WTC11 (cell line): ENCODE data around the gene CISD3. TPM values are rescaled to one million over a fixed set of nuclear protein-coding genes. Genes with fewer than 3 reads are reported as not detected.

ENCODE experiments used
- ATAC-seq: fragments of 200-7000 bp; cut with Tn5 transposase; 2 replicates; pipeline ENCODE4 v1.10.0; 2021; ENCODE audit warnings: mild to moderate bottlenecking, moderate library complexity
- CTCF ChIA-PET: fragments of 300-600 bp; sonication (Branson Sonifier 250); formaldehyde crosslinking; loops from one replicate; lab custom pipeline; 2021; ENCODE audit warnings: antibody characterized with exemption; lab: Charles Lee
- POLR2A ChIA-PET: fragments of 350-600 bp; sonication (Branson Sonifier 250); formaldehyde crosslinking; loops from one replicate; lab custom pipeline; 2021; ENCODE audit warnings: antibody characterized with exemption; lab: Charles Lee
- DNase-seq: peaks from one replicate; pipeline ENCODE4 v3.0.0; 2021; ENCODE audit warnings: low spot score
- H3K27ac Mint-ChIP-seq: 2 replicates; pipeline ENCODE4 v1.8.0; 2021; ENCODE audit warnings: mixed read lengths
- H3K27me3 Mint-ChIP-seq: 2 replicates; pipeline ENCODE4 v1.8.0; 2021; ENCODE audit warnings: low read depth, mild to moderate bottlenecking, moderate library complexity, mixed read lengths
- H3K36me3 Mint-ChIP-seq: 2 replicates; pipeline ENCODE4 v1.8.0; 2021; ENCODE audit warnings: mixed read lengths
- H3K4me1 Mint-ChIP-seq: 2 replicates; pipeline ENCODE4 v1.8.0; 2022; ENCODE audit warnings: mixed read lengths
- H3K4me3 Mint-ChIP-seq: 2 replicates; pipeline ENCODE4 v1.8.0; 2021; ENCODE audit warnings: mild to moderate bottlenecking, moderate library complexity, mixed read lengths
- H3K9me3 Mint-ChIP-seq: 2 replicates; pipeline ENCODE4 v1.8.0; 2021; ENCODE audit warnings: mixed read lengths
- CBFB ChIP-seq: sonication (generic); formaldehyde crosslinking; IDR thresholded peaks from 2 replicates; pipeline ENCODE4 v1.8.1; 2022; ENCODE audit warnings: mild to moderate bottlenecking, low read depth, missing genetic modification reagents
- HMGA2 ChIP-seq: fragments of 250-450 bp; sonication (Bioruptor Pico); IDR thresholded peaks from 2 replicates; pipeline ENCODE4 v1.4.0; 2021; ENCODE audit warnings: mild to moderate bottlenecking, moderate library complexity
- IRF1 ChIP-seq: sonication (generic); formaldehyde crosslinking; IDR thresholded peaks from 2 replicates; pipeline ENCODE4 v1.8.0; 2023; ENCODE audit warnings: missing genetic modification reagents
- IRF2 ChIP-seq: sonication (generic); formaldehyde crosslinking; IDR thresholded peaks from 2 replicates; pipeline ENCODE4 v1.8.0; 2022; ENCODE audit warnings: low read depth, missing genetic modification reagents, borderline replicate concordance
- JUN ChIP-seq: sonication (generic); formaldehyde crosslinking; IDR thresholded peaks from 2 replicates; pipeline ENCODE4 v1.8.0; 2023; ENCODE audit warnings: mild to moderate bottlenecking, missing genetic modification reagents
- KAT7 ChIP-seq: sonication (generic); formaldehyde crosslinking; IDR thresholded peaks from 2 replicates; pipeline ENCODE4 v1.8.1; 2023; ENCODE audit warnings: missing genetic modification reagents, mild to moderate bottlenecking, borderline replicate concordance
- NFYB ChIP-seq: sonication (generic); formaldehyde crosslinking; conservative IDR thresholded peaks from 2 replicates; pipeline ENCODE4 v1.8.0; 2022; ENCODE audit warnings: low read depth, missing genetic modification reagents
- SMAD3 ChIP-seq: sonication (generic); formaldehyde crosslinking; IDR thresholded peaks from 2 replicates; pipeline ENCODE4 v1.8.0; 2022; ENCODE audit warnings: missing genetic modification reagents, mild to moderate bottlenecking, borderline replicate concordance
- TCF7 ChIP-seq: sonication (generic); formaldehyde crosslinking; IDR thresholded peaks from 2 replicates; pipeline ENCODE4 v1.8.0; 2022; ENCODE audit warnings: mild to moderate bottlenecking, low read depth, missing genetic modification reagents, moderate library complexity
- TP53 ChIP-seq: sonication (generic); formaldehyde crosslinking; IDR thresholded peaks from 2 replicates; pipeline ENCODE4 v1.8.1; 2023; ENCODE audit warnings: mild to moderate bottlenecking, missing genetic modification reagents
- USF1 ChIP-seq: sonication (generic); formaldehyde crosslinking; IDR thresholded peaks from 2 replicates; pipeline ENCODE4 v1.8.0; 2022; ENCODE audit warnings: mild to moderate bottlenecking, missing genetic modification reagents
- ZBTB21 ChIP-seq: sonication (generic); formaldehyde crosslinking; IDR thresholded peaks from 2 replicates; pipeline ENCODE4 v1.8.1; 2023; ENCODE audit warnings: mild to moderate bottlenecking, missing genetic modification reagents, borderline replicate concordance
- ZNF423 ChIP-seq: fragments of 250-450 bp; sonication (Bioruptor Pico); IDR thresholded peaks from 2 replicates; pipeline ENCODE4 v2.1.2; 2022; ENCODE audit warnings: mild to moderate bottlenecking, moderate library complexity
- total RNA-seq: library from RNA; stranded (reverse); gene quantifications from 3 replicates; pipeline ENCODE4 v1.2.3, GENCODE V29; 2021
- TF ChIP-seq, protein P1 (sequence below): sonication (generic); formaldehyde crosslinking; IDR thresholded peaks from 2 replicates; pipeline ENCODE4 v1.8.0; 2023; ENCODE audit warnings: missing genetic modification reagents, mild to moderate bottlenecking, borderline replicate concordance
- TF ChIP-seq, protein P2 (sequence below): sonication (generic); formaldehyde crosslinking; IDR thresholded peaks from 2 replicates; pipeline ENCODE4 v1.8.1; 2022; ENCODE audit warnings: mild to moderate bottlenecking, missing genetic modification reagents, moderate library complexity, borderline replicate concordance
- TF ChIP-seq, protein P3 (sequence below): sonication (generic); formaldehyde crosslinking; conservative IDR thresholded peaks from 2 replicates; pipeline ENCODE4 v1.8.1; 2022; ENCODE audit warnings: mild to moderate bottlenecking, missing genetic modification reagents

The CISD3 gene
- total RNA-seq, 1 experiment from 2014 or later, result 12.1 TPM

DNA sequence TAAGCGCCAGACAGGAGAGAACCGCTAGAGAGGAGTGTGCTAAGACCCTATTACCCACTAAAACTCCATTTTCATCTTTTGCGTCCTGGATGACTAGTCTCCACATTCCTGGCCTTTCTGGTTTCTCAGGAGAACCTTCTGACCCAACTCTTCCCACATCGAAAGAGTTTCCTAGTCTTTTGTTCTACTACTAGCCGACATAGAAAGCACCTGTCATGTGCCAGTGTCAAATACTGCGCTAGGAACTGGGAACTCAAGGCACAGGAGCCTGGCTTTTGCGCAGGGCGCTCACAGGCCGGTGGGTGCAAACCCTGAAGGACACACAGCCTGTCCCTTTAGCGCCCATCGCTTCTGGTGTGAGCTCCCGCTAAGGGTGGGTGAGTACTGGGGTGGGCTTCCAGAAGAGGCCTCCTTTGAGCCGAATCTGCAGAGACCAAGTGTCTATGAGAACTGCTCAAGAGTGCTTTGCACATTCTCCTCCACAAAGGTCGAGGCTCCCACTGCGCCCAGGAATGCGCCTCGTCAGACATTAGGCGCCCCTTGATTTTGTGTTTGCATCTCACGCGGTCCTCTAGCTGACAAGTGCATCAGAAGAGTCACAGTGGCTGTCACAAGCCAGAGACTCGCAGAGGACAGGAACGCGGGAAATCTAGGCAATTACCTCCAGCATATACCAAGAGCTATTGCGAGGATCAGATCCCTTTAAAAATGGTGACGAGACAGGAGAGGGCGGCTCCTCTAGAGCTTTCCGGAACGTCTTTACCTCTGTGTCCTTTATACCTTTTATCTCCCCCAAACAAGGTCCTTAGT lies 20.4 kb downstream of the CISD3 start (continued):
- TF ChIP-seq, protein P1, sequence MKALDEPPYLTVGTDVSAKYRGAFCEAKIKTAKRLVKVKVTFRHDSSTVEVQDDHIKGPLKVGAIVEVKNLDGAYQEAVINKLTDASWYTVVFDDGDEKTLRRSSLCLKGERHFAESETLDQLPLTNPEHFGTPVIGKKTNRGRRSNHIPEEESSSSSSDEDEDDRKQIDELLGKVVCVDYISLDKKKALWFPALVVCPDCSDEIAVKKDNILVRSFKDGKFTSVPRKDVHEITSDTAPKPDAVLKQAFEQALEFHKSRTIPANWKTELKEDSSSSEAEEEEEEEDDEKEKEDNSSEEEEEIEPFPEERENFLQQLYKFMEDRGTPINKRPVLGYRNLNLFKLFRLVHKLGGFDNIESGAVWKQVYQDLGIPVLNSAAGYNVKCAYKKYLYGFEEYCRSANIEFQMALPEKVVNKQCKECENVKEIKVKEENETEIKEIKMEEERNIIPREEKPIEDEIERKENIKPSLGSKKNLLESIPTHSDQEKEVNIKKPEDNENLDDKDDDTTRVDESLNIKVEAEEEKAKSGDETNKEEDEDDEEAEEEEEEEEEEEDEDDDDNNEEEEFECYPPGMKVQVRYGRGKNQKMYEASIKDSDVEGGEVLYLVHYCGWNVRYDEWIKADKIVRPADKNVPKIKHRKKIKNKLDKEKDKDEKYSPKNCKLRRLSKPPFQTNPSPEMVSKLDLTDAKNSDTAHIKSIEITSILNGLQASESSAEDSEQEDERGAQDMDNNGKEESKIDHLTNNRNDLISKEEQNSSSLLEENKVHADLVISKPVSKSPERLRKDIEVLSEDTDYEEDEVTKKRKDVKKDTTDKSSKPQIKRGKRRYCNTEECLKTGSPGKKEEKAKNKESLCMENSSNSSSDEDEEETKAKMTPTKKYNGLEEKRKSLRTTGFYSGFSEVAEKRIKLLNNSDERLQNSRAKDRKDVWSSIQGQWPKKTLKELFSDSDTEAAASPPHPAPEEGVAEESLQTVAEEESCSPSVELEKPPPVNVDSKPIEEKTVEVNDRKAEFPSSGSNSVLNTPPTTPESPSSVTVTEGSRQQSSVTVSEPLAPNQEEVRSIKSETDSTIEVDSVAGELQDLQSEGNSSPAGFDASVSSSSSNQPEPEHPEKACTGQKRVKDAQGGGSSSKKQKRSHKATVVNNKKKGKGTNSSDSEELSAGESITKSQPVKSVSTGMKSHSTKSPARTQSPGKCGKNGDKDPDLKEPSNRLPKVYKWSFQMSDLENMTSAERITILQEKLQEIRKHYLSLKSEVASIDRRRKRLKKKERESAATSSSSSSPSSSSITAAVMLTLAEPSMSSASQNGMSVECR (CRISPR knock-in tag), result no peak
- no peak for TF ChIP-seq KAT7 (CRISPR knock-in tag)
- TF ChIP-seq, protein P2, sequence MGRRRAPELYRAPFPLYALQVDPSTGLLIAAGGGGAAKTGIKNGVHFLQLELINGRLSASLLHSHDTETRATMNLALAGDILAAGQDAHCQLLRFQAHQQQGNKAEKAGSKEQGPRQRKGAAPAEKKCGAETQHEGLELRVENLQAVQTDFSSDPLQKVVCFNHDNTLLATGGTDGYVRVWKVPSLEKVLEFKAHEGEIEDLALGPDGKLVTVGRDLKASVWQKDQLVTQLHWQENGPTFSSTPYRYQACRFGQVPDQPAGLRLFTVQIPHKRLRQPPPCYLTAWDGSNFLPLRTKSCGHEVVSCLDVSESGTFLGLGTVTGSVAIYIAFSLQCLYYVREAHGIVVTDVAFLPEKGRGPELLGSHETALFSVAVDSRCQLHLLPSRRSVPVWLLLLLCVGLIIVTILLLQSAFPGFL (CRISPR knock-in tag), result no peak
- no peak for TF ChIP-seq IRF1 (CRISPR knock-in tag)
- TF ChIP-seq, all 79 proteins: peak for 0

DNA sequence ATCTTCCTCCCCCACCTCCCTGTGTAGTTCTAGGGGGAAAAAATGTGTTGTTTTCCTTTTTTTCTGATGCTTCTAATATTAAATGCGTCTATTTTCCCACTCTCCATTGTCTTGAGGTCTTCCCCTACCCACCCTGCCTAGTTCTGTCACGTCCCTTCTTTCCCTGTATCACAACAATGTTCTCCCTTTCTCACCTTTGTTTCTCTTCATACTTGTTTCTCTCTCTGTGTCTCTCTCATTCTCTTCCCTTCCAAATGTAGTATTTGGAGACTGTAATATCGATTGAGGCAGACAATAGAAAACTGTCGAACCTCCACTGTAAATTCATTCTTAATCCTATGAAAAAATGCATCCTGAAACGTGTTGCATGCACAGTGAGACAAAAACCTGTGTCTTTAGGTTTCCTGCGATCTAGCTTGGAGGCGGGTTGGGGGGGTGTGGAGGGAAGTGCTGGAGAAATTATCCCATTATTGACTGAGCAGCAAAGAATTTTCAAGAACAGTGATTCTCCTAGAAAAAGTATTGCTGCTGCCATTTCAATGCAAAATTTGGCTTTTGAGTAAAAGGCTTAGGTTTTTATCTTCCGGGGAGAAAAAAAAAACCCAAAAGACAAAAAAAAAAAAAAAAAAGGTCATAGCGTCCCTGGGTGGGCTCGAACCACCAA lies 21.1 kb downstream of the CISD3 start:
- no peak overlapping the region for H3K27ac Mint-ChIP-seq
- no peak for ATAC-seq
- peaks cover 18% of the 10 kb centered on the region for H3K36me3 Mint-ChIP-seq
- no peak for DNase-seq
- H3K4me1 Mint-ChIP-seq, result peaks cover 21% of the 10 kb centered on the region
- peaks cover 2% of the 10 kb centered on the region for H3K27me3 Mint-ChIP-seq
- H3K9me3 Mint-ChIP-seq, result no peaks in the 10 kb centered on the region
- POLR2A ChIA-PET, result no interaction called here
- peak overlapping the region; percentile 97 for H3K4me3 Mint-ChIP-seq
- TF ChIP-seq ZNF423 (0 out of 2 replicates have a peak, but pooled peaks have one; percentile 3), NFYB (CRISPR knock-in tag) (no peak), TCF7 (CRISPR knock-in tag) (no peak), TP53 (CRISPR knock-in tag) (no peak), IRF1 (CRISPR knock-in tag) (no peak), ZBTB21 (CRISPR knock-in tag) (0 out of 2 replicates have a peak, but pooled peaks have one; percentile 13)
- TF ChIP-seq, protein P3, sequence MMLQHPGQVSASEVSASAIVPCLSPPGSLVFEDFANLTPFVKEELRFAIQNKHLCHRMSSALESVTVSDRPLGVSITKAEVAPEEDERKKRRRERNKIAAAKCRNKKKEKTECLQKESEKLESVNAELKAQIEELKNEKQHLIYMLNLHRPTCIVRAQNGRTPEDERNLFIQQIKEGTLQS (CRISPR knock-in tag), result no peak
- TF ChIP-seq, all 79 proteins: peak for 2
- CTCF ChIA-PET, result interaction anchor here (1.0 to 4.4 kb wide), 5 partner anchors 16 to 193 kb away, joined by 3 to 45 read pairs (median 3); no protein-coding TSS in a partner anchor

- ChIA-PET POLR2A (interaction anchor here (0.5 to 1.0 kb wide), 2 partner anchors 102 to 343 kb away, joined by 3 read pairs; partner anchors contain the start of gene RPL23), CTCF (interaction anchor here (0.9 to 4.4 kb wide), 7 partner anchors 10 to 423 kb away, joined by 3 to 45 read pairs (median 4); no protein-coding TSS in a partner anchor)
- peaks cover 2% of the 10 kb centered on the region for H3K27me3 Mint-ChIP-seq
- H3K9me3 Mint-ChIP-seq, result no peaks in the 10 kb centered on the region
- DNase-seq (peak; percentile 85), ATAC-seq (peak; percentile 4)
- peak overlapping the region; percentile 96 for H3K27ac Mint-ChIP-seq
- peaks cover 16% of the 10 kb centered on the region for H3K4me1 Mint-ChIP-seq
- peak overlapping the region; percentile 97 for H3K4me3 Mint-ChIP-seq
- H3K36me3 Mint-ChIP-seq, result peaks cover 23% of the 10 kb centered on the region
- peak; percentile 53; the same call in 1 of the 2 replicates for TF ChIP-seq CBFB
- peak; percentile 63; the same call in 1 of the 2 replicates for TF ChIP-seq SMAD3
- TF ChIP-seq, protein P1 (CRISPR knock-in tag), result 0 out of 2 replicates have a peak, but pooled peaks have one; percentile 63
- TF ChIP-seq IRF2 (CRISPR knock-in tag), result no peak
- TF ChIP-seq USF1 (CRISPR knock-in tag), result no peak
- no peak for TF ChIP-seq HMGA2
- 0 out of 2 replicates have a peak, but pooled peaks have one; percentile 75 for TF ChIP-seq JUN (CRISPR knock-in tag)
Measured at GRCh38 chr17:38751808-38752307, 21.7 kb downstream of the CISD3 start.
